Hepatocyte (in vitro differentiated cells): ENCODE measurements around the gene RAD51D. TPM values are rescaled to one million over a fixed set of nuclear protein-coding genes. Genes with fewer than 3 reads are reported as not detected.

Source experiments
- DNase-seq: peaks from one replicate; pipeline ENCODE4 v3.0.0-alpha.2; 2016; ENCODE audit warnings: low spot score
- H2AFZ ChIP-seq: fragments of 200-600 bp; sonication (generic); 2 replicates; pipeline ENCODE4 v1.6.0; 2016; ENCODE audit warnings: antibody characterized with exemption, mild to moderate bottlenecking
- H3K27ac ChIP-seq: fragments of 200-600 bp; sonication (generic); 2 replicates; pipeline ENCODE4 v1.5.1; 2016; ENCODE audit warnings: mild to moderate bottlenecking
- H3K27me3 ChIP-seq: fragments of 200-600 bp; sonication (generic); 2 replicates; pipeline ENCODE4 v1.6.1; 2016
- H3K36me3 ChIP-seq: fragments of 200-600 bp; sonication (generic); replicated peaks from 2 replicates; pipeline ENCODE4 v1.5.1; 2016; ENCODE audit warnings: low read depth; ENCODE audit not compliant: insufficient read depth
- H3K4me1 ChIP-seq: fragments of 200-600 bp; sonication (generic); 2 replicates; pipeline ENCODE4 v1.5.1; 2016; ENCODE audit warnings: mild to moderate bottlenecking, moderate library complexity; ENCODE audit not compliant: insufficient read depth
- H3K4me2 ChIP-seq: fragments of 200-600 bp; sonication (generic); 2 replicates; pipeline ENCODE4 v1.6.0; 2016
- H3K4me3 ChIP-seq: fragments of 200-600 bp; sonication (generic); 2 replicates; pipeline ENCODE4 v1.5.1; 2016; ENCODE audit warnings: mild to moderate bottlenecking
- H3K79me2 ChIP-seq: fragments of 200-600 bp; sonication (generic); 2 replicates; pipeline ENCODE4 v1.6.0; 2017; ENCODE audit warnings: mild to moderate bottlenecking
- H3K9me2 ChIP-seq: fragments of 200-600 bp; sonication (generic); replicated peaks from 2 replicates; pipeline ENCODE4 v1.6.0; 2017; ENCODE audit warnings: mild to moderate bottlenecking; ENCODE audit not compliant: insufficient read depth
- H3K9me3 ChIP-seq: fragments of 200-600 bp; sonication (generic); 2 replicates; pipeline ENCODE4 v1.5.1; 2016; ENCODE audit warnings: low read depth, mild to moderate bottlenecking
- H4K20me1 ChIP-seq: fragments of 200-600 bp; sonication (generic); 2 replicates; pipeline ENCODE4 v1.6.0; 2016; ENCODE audit warnings: mild to moderate bottlenecking; ENCODE audit not compliant: insufficient read depth, poor library complexity, severe bottlenecking
- EZH2 ChIP-seq: fragments of 200-600 bp; sonication (generic); IDR thresholded peaks from 2 replicates; pipeline ENCODE4 v1.6.1; 2016; ENCODE audit warnings: antibody characterized with exemption, mild to moderate bottlenecking, borderline replicate concordance
- EZH2phosphoT487 ChIP-seq: fragments of 200-600 bp; sonication (generic); IDR thresholded peaks from one replicate; pipeline ENCODE4 v1.6.1; 2018; ENCODE audit warnings: antibody characterized with exemption, mild to moderate bottlenecking, low read depth, moderate library complexity; ENCODE audit not compliant: unreplicated experiment, severe bottlenecking
- WGBS: methylation state at CpG from one replicate; pipeline ENCODE4 v1.1.6; 2016; ENCODE audit warnings: low lambda C conversion rate; ENCODE audit errors: missing lambda C conversion rate; 5-methylcytosine and 5-hydroxymethylcytosine counted together
- polyA plus RNA-seq: library from polyadenylated mRNA; unstranded; fragments of >200 nt; fragmentation: Nextera tagmentation; extraction: Ambion mirVana; gene quantifications from 2 replicates; pipeline ENCODE4 v1.2.1, GENCODE V29; 2016
- total RNA-seq: library from RNA; depleted of rRNA; stranded (reverse); fragments of >200 nt; gene quantifications from 2 replicates; pipeline ENCODE4 v1.2.3, GENCODE V29; 2014
- TF ChIP-seq, protein P1 (sequence below): fragments of 200-600 bp; sonication (generic); IDR thresholded peaks from 2 replicates; pipeline ENCODE4 v1.5.1; 2016; ENCODE audit warnings: antibody characterized with exemption, mild to moderate bottlenecking; ENCODE audit not compliant: poor library complexity

Gene RAD51D
- total and polyA plus RNA-seq, 2 experiments from 2014 or later, result 7.1 to 9.9 TPM

GRCh38 chr17:35166526-35166925 lies 46.9 kb upstream of the RAD51D start:
- no peak overlapping the region for H3K4me2 ChIP-seq
- no peak overlapping the region for H3K27ac ChIP-seq
- no peaks in the 10 kb centered on the region for H3K9me3 ChIP-seq
- no peak overlapping the region for H2AFZ ChIP-seq
- H4K20me1 ChIP-seq, result no peaks in the 10 kb centered on the region
- no peaks in the 10 kb centered on the region for H3K4me1 ChIP-seq
- no peak for DNase-seq
- TF ChIP-seq, protein P1, sequence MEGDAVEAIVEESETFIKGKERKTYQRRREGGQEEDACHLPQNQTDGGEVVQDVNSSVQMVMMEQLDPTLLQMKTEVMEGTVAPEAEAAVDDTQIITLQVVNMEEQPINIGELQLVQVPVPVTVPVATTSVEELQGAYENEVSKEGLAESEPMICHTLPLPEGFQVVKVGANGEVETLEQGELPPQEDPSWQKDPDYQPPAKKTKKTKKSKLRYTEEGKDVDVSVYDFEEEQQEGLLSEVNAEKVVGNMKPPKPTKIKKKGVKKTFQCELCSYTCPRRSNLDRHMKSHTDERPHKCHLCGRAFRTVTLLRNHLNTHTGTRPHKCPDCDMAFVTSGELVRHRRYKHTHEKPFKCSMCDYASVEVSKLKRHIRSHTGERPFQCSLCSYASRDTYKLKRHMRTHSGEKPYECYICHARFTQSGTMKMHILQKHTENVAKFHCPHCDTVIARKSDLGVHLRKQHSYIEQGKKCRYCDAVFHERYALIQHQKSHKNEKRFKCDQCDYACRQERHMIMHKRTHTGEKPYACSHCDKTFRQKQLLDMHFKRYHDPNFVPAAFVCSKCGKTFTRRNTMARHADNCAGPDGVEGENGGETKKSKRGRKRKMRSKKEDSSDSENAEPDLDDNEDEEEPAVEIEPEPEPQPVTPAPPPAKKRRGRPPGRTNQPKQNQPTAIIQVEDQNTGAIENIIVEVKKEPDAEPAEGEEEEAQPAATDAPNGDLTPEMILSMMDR, result no peak
- TF ChIP-seq EZH2phosphoT487 (no peak), EZH2 (no peak)
- 69% methylated on average over 5 of the region's 5 CpGs for WGBS
- H3K79me2 ChIP-seq, result no peaks in the 10 kb centered on the region
- peaks cover 2% of the 10 kb centered on the region for H3K27me3 ChIP-seq
- H3K4me3 ChIP-seq, result no peak overlapping the region
- H3K9me2 ChIP-seq, result no peaks in the 10 kb centered on the region
- no peaks in the 10 kb centered on the region for H3K36me3 ChIP-seq

GRCh38 chr17:35164716-35165115 lies 45.1 kb upstream of the RAD51D start:
- H4K20me1 ChIP-seq, result no peaks in the 10 kb centered on the region
- no peak overlapping the region for H3K4me3 ChIP-seq
- no peaks in the 10 kb centered on the region for H3K36me3 ChIP-seq
- TF ChIP-seq EZH2 (no peak), EZH2phosphoT487 (no peak)
- TF ChIP-seq, protein P1, result no peak
- no peaks in the 10 kb centered on the region for H3K9me2 ChIP-seq
- H3K4me2 ChIP-seq, result no peak overlapping the region
- H3K27ac ChIP-seq, result no peak overlapping the region
- no peak for DNase-seq
- H3K4me1 ChIP-seq, result no peaks in the 10 kb centered on the region
- peaks cover 2% of the 10 kb centered on the region for H3K27me3 ChIP-seq
- no peaks in the 10 kb centered on the region for H3K79me2 ChIP-seq
- no peaks in the 10 kb centered on the region for H3K9me3 ChIP-seq
- no peak overlapping the region for H2AFZ ChIP-seq
- WGBS, result 88% methylated on average over 5 of the region's 5 CpGs

DNA sequence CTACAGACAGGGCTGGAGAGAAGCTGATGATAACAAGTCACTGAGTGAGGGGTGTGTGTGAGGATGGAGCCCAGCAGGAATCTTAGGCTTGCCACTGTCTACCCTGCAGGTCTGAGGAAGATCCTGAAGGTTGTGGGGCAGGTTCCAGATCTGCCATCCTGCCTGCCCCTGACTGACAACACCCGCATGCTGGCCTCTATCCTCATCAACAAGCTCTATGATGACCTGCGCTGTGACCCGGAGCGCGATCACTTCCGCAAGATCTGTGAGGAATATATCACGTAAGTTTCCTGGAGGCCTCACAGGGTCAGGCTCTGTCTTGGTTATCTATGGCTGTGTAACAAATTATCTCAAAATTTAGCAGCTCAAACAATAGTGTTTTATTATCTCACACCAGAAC lies 44.2 kb upstream of the RAD51D start:
- no peaks in the 10 kb centered on the region for H3K4me1 ChIP-seq
- H3K27ac ChIP-seq, result no peak overlapping the region
- no peaks in the 10 kb centered on the region for H3K9me2 ChIP-seq
- H3K9me3 ChIP-seq, result no peaks in the 10 kb centered on the region
- DNase-seq, result no peak
- no peak overlapping the region for H3K4me2 ChIP-seq
- no peak overlapping the region for H2AFZ ChIP-seq
- H3K27me3 ChIP-seq, result peaks cover 2% of the 10 kb centered on the region
- H3K36me3 ChIP-seq, result no peaks in the 10 kb centered on the region
- H4K20me1 ChIP-seq, result no peaks in the 10 kb centered on the region
- TF ChIP-seq, protein P1, result no peak
- no peak for TF ChIP-seq EZH2
- no peak overlapping the region for H3K4me3 ChIP-seq
- WGBS, result 98% methylated on average over 7 of the region's 7 CpGs
- no peaks in the 10 kb centered on the region for H3K79me2 ChIP-seq

DNA sequence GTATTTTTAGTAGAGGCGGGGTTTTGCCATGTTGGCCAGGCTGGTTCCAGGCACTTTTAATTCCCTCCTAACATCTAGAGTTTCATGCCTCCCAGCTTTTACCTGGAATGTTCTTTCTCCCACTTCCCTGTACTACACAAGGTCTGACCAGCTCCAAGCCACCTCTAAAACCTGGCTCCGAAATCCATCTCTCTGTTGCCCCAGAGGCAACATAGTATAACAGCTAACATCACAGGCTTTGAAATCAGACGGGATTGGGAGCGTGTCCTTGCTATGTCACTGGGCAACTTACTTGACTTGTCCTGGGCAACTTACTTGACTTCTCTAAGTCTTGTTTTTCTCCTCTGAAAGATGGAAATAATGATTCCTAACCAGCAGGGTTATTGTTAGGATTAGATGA lies 43.1 kb upstream of the RAD51D start:
- H2AFZ ChIP-seq, result no peak overlapping the region
- H3K4me1 ChIP-seq, result no peaks in the 10 kb centered on the region
- H3K36me3 ChIP-seq, result no peaks in the 10 kb centered on the region
- no peak for DNase-seq
- no peak for TF ChIP-seq EZH2
- TF ChIP-seq EZH2phosphoT487, result no peak
- TF ChIP-seq, protein P1, result no peak
- H3K9me3 ChIP-seq, result no peaks in the 10 kb centered on the region
- H4K20me1 ChIP-seq, result no peaks in the 10 kb centered on the region
- 85% methylated on average over 4 of the region's 4 CpGs for WGBS
- H3K4me2 ChIP-seq, result no peak overlapping the region
- no peaks in the 10 kb centered on the region for H3K9me2 ChIP-seq
- H3K4me3 ChIP-seq, result no peak overlapping the region
- peaks cover 2% of the 10 kb centered on the region for H3K27me3 ChIP-seq
- H3K27ac ChIP-seq, result no peak overlapping the region
- H3K79me2 ChIP-seq, result no peaks in the 10 kb centered on the region
